ENCODE data around the gene LGI1.
"Not testable (repeated sequence)": the region's sequence is repeated elsewhere in the genome, so short reads cannot be mapped to it uniquely, and the experiment has no call there.

The LGI1 gene

DNA sequence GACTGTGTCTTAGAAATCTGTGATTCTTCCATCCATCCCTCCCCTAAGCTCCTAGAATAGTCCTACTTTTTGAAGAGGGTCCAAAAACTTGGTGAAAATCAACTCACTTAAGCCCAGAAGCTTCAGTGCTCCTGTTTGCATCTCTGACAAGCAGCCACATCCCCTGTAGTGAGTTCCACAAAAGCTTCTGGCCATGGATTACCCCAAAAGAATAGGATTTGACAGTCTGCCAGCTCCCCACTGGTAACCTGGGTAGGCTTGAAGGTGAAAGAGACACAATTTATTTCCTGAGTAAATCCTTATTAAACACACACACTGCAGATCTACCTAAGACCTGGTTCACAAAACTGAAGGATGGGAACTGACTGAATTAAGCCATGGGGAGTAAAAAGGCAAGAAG lies 46.5 kb downstream of the LGI1 start:
- no peak for DNase-seq (ENCODE audit: low spot score)

GRCh38 chr10:93806903-93807302 lies 49.2 kb downstream of the LGI1 start:
- no peak for DNase-seq (ENCODE audit: low spot score)

DNA sequence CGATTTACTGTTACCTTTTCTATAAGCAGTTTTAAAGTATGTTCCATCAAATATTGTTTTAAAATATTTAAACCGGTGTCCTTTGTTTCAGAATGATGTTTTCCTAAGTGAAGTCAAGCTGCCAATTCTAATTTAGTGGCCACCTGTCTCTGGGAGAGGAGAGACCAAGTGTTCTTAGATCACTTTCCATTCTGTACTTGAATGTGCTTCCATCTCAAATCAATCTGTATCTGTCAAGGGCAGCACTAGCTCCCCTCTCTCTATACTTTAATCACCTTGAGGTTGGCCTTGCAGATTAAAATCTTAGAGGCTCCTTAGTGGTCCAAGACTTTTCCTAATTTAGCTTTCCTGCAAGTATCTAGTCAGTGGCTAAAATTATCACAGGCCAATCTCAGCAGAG lies 49.6 kb downstream of the LGI1 start:
- DNase-seq (ENCODE audit: low spot score) = no peak

GRCh38 chr10:93812659-93813338 lies 55.1 kb downstream of the LGI1 start:
- no peak for DNase-seq (ENCODE audit: low spot score)

GRCh38 chr10:93813507-93814465 lies 56.0 kb downstream of the LGI1 start:
- DNase-seq (ENCODE audit: low spot score) = peak; percentile 14

GRCh38 chr10:93815304-93816096 lies 57.8 kb downstream of the LGI1 start:
- peak; percentile 41 for DNase-seq (ENCODE audit: low spot score)

GRCh38 chr10:93816123-93816747 lies 58.5 kb downstream of the LGI1 start:
- DNase-seq (ENCODE audit: low spot score) = peak; percentile 62

DNA sequence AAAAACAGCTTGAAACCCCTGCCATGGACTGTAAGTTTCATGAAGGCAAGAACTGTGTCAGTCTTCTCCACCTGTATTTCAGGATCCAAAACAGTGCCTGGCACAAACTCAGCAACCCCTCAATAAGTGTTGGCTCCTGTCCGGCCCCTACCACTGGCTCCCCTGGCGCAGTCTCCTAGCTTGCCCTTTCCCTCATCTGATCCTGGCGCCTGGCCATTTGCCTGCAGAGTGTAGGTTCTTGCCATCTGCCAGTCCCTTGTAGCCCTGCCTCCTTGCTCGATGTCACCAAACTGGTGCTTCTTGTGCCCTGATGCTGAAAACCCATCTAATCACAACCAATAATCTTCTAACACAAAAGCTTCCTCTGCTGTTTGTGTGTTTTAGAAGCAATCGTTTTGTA lies 60.4 kb downstream of the LGI1 start:
- DNase-seq (ENCODE audit: low spot score) = no peak

DNA sequence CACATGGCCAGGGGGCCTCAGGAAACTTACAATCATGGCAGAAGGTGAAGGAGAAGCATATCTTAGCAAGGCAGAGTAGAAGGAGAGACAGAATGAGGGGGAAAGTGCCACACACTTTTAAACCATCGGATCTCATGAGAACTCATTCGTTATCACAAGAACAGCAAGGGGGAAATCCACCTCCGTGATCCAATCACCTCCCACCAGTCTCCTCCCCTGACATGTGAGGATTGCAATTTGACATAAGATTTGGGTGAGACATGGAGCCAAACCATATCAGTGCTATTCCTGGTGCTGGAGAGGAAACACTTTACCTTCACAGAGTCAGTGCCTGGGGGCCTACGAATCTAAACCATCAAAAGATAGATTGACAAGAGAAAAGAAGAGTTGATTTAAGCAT lies 61.8 kb downstream of the LGI1 start:
- DNase-seq (ENCODE audit: low spot score) = no peak

DNA sequence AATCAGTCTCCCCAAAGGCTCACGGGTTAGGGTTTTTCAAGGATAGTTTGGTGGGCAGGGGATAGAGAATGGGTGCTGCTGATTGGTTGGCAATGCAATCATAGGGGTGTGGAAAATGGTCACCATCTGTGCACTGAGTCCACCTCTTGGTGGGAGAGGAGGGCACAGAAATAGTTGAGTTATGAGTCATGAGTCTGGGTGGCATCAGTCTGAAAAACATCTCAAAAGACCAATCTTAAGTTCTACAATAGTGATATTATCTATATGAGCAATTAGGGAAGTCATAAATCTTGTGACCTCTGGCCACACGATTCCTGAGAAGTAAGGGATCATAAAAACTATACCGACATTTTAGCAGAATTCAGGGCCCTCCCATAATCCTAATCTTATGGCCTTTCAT lies 62.7 kb downstream of the LGI1 start:
- DNase-seq (ENCODE audit: low spot score) = no peak

- DNase-seq (ENCODE audit: low spot score) = peak; percentile 12
Measured at GRCh38 chr10:93821051-93821772, 63.5 kb downstream of the LGI1 start.

DNA sequence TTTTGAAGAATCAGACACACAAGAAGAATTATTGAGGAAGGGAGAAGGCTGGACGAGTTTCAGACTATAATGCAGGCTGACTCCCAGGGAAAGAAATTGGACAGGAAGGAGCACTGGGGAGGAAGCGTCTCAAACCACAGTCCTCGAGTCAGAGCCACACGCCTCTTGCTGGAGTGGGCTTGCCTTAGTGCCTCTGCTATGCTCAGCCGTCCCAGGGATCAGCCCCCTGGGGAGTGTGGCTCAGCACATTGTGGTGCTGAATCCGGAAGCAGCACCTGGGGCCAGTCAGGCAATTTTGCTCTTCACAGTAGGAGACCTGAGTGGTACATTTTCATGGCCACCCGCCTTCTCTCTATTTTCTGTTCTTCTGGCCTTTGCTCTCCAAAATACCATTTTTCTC lies 68.6 kb downstream of the LGI1 start:
- no peak for DNase-seq (ENCODE audit: low spot score)

DNA sequence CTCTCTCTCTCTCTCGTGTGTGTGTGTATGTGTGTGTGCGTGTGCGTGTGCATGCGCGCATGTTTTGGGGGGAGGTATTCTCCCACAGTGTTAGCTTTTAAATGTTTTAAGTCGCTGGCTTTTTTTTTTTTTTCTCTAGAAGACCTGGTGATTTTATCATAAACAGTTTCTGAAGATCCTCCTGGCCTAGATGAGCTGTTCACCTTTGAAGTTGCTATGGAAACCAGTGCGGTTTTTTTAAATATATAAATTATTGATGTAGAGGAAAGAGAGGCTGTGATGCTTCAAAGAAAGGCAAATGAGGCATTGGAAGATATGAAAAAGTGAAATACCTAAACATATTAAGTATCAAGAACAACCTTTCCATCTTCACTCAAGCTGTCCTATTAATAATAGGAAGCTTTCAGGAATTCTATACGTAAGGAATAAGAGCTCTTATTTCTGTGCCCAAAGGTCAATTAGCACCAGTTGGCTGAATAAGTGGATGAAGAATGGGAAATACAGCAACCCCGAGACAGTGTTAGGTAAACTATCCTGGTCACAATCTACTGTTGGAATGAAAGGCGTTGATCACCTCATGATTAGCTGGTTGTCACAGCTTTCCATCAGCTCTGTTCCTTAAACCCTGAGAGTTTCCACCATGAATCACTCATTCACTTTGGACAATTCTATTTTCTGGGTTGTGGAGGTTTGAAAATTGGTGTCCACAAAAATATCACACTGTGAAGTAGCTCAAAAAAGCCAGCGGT lies 69.5 kb downstream of the LGI1 start:
- no peak for DNase-seq (ENCODE audit: low spot score)

- not testable (repeated sequence) for DNase-seq (ENCODE audit: low spot score)
Measured at GRCh38 chr10:93831065-93831464, 73.3 kb downstream of the LGI1 start.

- DNase-seq (ENCODE audit: low spot score) = no peak
Measured at GRCh38 chr10:93835770-93836169, 78.0 kb downstream of the LGI1 start.

- no peak for DNase-seq (ENCODE audit: low spot score)
Measured at GRCh38 chr10:93837822-93838221, 80.1 kb downstream of the LGI1 start.

- no peak for DNase-seq (ENCODE audit: low spot score)
Measured at GRCh38 chr10:93838278-93838677, 80.5 kb downstream of the LGI1 start.

DNA sequence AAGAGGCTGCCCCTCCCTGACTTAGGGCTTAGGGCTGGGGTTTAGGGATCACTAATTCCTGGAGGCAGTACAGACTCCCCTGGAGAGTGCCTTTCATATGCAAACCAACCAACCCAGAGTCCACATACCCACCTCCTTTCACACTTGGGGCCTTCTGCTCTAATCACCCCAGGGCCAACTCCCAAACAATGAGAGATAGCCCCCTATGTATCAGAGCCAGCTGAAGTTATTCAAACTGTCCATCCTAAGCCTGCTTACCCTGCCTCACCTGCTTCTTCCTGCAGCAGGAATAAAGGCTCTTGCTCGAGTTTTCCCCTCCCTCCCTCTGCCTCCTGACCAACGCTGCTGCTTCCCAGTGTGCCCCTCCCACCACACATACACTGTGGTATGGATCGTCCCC lies 84.2 kb downstream of the LGI1 start:
- no peak for DNase-seq (ENCODE audit: low spot score)

- no peak for DNase-seq (ENCODE audit: low spot score)
Measured at GRCh38 chr10:93844979-93845626, 87.4 kb downstream of the LGI1 start.

Measured in SK-N-DZ (cell line).